ENCODE measurements around the gene C5orf15.

DNA sequence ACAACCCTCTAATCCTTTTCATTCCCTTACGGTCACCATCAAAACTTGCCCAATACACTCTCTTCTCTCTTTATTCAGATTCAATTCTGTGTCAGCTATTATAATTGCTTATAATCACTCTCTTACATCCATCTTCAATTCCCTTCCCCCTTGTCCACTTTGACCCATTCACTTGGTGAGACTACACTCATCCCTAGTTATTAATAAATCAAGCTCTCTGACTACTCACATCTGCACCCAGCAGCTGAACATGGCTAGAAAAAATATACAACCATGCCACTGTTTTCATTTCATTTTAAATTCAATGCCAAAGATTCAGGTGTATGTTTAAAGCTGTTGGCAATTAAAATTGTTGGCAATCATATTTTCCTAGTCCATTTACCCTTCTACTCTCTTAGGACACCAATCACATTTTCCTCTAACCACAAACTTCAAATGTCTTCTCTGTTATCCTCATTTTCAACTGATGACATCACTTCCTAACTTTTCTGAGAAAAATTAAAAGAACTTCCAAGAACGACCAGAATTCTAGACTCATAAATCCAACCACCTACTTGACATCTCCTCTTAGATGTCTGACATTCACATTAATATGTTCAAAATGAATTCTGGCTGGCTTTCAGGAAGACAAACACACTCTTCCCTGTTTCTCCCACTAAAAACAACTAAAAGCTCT is 5.5 kb downstream of the C5orf15 start:
- TF ChIP-seq, protein P1, sequence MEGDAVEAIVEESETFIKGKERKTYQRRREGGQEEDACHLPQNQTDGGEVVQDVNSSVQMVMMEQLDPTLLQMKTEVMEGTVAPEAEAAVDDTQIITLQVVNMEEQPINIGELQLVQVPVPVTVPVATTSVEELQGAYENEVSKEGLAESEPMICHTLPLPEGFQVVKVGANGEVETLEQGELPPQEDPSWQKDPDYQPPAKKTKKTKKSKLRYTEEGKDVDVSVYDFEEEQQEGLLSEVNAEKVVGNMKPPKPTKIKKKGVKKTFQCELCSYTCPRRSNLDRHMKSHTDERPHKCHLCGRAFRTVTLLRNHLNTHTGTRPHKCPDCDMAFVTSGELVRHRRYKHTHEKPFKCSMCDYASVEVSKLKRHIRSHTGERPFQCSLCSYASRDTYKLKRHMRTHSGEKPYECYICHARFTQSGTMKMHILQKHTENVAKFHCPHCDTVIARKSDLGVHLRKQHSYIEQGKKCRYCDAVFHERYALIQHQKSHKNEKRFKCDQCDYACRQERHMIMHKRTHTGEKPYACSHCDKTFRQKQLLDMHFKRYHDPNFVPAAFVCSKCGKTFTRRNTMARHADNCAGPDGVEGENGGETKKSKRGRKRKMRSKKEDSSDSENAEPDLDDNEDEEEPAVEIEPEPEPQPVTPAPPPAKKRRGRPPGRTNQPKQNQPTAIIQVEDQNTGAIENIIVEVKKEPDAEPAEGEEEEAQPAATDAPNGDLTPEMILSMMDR (IDR thresholded peaks at IDR 0.05) = no peak
- no peak for TF ChIP-seq POLR2A (IDR thresholded peaks at IDR 0.05)

All from thyroid gland (tissue), 4 donors.